ENCODE measurements around the gene GGT6.

The GGT6 gene

DNA sequence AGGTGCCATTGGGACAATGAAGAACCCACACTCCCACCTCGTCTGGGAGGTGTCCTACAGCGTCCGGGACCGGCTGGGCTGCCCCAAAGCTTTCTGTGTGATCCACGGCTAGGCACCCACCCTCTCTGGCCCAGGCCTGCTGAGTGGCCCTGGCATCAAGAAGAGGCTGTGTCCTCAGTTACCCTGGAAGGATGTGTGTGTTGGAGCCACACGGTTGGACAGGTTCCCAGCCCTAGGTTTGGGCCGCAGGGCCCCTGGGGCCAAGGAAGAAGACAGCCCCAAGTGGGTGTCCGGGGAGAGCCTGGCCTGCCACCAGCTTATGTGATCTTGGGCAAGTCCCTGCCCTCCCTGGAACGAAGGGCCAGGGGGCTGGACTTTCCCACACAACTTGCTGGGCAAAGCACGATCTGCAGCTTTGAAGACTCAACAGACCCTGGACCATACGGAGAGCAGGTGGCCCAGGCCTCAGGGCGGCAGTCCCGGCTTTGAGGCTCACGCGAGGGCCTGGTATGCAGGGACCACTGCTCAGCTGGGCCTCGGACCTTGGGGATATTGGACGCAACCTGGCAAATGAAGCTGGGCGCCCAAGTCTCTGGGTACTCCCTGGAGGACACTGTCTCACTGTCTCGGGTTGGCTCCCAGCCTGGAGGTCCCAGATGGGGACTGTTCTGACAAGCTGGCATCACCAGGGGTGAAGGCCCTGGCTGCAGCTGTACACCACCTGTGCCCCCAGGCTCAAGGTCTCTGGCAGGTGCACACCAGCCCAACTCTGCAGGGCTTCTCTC, 22.7 kb downstream of the GGT6 start:
- no peak for DNase-seq

DNA sequence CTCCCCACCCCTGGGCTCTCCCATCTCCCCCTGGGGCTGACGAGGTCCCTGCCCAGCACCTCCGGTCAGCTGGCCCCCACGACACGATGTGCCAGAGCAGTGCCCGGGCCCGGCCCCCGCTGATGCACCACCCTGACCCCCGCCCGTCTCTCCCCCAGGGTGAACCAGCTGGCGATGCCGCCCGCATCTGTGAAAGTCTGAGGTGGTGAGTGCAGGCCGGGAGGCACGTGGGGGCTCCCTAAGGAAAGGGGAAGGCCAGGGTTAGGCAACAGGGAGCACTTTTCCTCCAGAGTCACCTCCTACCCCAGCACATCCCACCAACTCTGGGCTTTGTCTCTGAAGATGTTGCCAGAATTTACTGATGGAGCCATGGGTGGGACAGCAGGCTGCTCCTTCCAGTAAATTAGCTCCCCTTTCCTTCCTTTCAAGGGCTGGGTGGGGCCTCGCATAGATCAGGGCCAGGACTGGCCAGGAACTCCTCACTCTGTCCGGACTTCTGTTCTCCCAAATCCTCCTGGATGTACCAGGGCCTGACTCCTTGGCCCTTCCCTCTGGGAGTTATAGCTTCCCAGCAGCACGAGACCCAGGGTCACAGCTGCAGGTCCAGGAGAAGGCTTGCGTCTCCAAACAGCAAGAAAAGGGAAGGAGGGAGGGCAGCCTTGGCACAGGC, 23.5 kb downstream of the GGT6 start:
- no peak for DNase-seq

DNA sequence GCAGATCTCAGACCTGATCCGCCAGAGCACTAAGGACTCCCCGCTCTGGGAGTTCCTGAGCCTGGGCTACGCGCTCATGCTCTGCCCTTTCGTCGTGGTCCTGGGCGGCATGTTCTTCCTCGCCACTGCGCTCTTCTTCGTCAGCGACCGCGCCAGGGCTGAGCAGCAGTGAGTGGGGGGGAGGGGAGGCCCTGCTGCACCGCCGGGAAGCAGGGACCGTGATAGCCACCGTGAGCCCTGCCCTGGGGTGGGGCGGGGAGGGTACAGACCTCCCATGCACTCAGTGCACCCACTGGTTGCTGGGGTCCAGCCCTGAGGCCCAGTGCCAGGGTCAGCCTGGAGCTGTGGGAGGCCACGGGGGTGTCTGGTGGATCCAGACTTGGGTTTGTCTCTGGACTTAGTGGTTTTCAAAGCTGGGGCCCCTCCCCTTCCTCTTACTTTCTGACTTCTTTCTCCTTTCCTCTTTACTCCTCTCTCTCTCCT, 24.1 kb downstream of the GGT6 start:
- no peak for DNase-seq

DNA sequence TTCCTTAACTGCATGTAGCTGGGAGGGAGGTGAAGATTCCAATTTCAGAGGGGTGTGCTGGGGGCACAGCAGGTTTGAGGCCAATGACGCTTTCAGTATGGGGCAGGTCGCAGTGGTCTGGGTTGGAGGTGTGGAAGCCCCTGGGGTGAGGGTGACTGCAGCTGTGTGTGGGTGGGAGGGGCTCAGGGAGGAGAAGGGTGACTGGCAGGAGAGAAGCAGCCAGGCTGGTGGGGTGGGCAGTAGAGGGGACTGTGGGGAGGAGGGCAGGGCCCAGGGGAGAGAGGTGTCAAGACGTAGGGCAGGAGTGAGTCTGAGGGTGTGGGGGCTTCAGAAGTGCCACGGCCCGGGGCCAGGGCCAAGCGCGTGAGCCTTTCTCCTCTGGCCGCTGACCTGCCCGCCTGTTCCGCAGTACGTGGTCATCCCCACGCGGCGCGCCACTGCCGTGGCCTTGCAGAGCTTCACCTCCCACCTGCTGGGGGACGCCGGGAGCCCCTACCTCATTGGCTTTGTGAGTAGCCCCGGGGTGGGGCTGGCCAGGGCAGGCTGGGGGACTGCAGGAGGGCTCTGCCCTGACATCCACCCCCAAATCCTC, 24.6 kb downstream of the GGT6 start:
- DNase-seq, result no peak

DNA sequence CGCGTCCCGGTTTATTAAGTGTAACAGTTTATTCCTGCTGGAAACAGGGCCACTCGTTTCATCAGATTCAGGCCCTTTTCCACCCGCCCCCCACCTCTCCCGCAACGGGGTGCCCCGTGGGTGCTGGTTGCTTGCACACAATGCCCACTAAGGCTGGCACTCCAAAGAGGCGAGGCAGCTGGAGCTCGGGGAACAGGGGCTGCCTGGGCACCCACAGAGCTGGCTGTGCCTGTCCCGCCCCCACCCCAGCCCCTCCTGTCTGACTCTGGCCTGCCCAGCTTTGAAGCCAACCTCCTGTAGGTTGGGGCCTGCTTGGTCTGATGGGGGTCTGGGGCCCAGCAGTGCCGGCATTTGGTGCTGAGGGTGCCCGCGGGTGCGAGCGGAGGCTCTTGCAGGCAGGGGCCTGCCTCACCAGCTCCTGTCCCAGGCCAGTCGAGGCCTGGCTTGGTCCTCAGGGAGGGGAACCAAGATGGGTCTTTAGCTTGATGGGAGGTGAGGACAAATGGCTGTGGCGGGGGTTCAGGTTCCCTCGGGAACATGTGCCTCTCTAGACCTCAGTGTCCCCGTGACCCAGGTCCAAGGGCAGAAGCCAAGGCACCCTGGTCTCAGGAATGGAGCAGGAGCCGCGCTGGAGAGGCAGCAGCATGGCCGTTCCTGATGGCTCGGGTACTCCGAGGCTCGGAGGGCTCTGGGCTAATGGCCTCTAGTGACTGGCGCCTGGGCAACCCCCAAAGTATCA, 25.3 kb downstream of the GGT6 start:
- no peak for DNase-seq

DNA sequence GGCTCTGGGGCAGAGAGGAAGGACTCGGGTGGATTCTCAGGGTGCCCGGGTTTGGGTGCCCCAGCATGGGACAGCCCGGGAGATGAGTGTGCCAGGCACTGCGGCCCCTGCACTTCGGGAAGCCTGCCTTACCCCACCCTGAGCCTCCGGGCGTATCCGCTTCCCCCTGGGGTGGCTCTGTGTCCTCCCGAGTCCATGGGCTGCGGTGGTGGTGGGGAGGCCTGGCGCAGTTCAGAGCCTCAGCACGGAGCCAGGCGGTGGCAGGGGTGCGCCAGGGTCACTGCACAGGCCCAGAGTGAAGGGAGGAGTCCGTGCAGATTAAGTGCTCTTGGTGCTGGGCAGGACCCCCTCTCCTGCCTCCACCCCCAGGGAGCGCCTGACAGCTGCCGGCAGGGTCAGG, 25.9 kb downstream of the GGT6 start:
- DNase-seq, result no peak

DNA sequence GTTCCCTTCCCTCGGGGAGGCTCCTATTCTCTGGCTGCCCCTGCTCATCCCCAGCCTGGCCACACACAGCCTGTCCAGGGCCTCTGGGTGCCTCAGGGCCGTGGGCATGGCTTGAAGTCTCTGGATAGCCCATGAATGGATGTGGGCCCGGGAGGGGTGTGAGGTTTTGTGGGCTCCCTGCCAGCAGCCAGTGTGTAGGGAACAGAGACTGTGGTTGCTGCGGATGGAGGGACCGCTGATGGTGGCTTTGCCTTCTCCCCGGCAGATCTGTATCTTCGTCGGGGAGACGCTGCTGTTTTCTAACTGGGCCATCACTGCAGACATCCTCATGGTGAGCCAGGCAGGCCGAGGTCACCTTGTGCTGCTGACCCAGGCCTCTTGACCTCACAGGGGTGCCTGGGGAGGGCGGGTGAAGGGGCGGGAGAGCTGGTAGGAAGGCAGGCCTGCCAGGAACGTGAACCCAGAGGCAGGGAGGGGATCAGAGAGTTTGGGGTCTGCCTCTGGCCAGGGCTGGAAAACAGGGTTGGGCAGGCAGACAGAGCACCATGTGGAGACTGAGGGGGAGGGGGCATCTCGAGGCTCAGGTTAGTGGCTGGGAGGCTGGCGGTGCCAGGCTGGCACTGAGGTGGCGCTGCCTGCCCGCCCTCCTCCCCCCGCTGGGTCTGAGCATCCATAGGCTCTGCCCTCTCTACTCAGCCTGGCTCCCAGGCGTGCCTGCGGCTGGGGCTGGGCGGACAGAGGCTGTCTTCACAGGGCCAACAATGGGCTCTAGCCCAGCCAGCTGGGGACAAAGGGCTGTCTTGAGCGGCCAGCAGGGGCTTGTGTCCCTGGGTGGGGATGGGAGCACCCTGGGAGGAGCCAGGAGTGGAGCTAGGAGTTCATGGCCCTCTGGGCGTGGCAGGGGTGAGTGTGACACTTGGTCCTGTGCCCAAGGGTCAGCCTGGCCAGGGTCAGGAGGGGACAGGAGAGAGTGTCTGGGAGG, 26.6 kb downstream of the GGT6 start:
- no peak for DNase-seq

DNA sequence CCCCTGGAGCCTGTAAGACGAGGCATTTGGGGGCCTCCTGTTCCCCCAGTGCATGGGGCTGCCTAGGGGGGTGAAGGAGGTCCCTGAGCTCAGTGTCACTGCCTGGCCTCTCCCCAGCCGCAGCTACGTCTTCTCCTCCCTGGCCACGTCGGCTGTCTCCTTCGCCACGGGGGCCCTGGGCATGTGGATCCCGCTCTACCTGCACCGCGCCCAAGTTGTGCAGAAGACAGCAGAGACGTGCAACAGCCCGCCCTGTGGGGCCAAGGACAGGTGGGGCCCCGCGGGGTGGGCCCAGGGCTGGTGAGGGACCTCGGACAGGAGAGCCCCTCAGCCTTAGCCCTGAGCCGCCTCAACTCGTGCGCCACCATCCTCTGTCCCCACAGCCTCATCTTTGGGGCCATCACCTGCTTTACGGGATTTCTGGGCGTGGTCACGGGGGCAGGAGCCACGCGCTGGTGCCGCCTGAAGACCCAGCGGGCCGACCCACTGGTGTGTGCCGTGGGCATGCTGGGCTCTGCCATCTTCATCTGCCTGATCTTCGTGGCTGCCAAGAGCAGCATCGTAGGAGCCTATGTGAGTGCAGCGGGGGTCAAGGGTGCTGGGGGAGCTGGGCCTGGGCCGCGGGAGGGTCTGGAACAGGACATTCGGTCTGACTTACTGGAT, 27.4 kb downstream of the GGT6 start:
- no peak for DNase-seq

DNA sequence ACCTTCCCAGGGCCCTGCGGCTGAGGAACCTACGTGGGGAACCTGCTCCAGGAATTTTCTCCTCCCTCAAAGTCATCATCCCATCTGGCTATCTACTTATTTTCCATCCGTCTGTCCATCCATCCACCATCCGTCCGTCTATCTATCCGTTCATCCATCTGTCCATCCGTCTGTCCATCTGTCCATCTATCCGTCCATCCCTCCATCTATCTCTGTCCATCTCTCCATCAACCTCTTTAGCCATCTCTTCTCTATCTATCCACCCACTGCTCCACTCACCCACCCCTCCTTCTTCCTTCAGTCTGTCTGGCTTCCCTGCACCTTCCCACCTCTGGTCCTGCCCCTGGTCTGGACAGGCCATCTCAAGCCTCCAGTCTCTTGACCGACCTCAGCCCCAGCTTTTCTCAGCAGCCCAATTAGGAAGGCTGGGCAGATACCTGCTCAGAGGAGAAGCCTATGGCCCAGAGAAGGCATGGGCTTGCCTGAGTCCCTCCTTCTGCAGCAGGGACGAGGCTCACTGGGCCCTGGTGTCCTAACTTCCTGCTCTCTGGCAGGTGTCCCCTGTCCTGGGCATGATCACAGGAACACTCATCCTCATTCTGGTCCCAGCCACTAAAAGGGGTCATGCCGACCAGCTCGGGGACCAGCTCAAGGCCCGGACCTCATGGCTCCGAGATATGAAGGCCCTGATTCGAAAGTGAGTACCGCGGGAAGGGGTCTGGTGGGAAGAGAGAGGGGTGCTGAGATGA, 28.2 kb downstream of the GGT6 start:
- no peak for DNase-seq

DNA sequence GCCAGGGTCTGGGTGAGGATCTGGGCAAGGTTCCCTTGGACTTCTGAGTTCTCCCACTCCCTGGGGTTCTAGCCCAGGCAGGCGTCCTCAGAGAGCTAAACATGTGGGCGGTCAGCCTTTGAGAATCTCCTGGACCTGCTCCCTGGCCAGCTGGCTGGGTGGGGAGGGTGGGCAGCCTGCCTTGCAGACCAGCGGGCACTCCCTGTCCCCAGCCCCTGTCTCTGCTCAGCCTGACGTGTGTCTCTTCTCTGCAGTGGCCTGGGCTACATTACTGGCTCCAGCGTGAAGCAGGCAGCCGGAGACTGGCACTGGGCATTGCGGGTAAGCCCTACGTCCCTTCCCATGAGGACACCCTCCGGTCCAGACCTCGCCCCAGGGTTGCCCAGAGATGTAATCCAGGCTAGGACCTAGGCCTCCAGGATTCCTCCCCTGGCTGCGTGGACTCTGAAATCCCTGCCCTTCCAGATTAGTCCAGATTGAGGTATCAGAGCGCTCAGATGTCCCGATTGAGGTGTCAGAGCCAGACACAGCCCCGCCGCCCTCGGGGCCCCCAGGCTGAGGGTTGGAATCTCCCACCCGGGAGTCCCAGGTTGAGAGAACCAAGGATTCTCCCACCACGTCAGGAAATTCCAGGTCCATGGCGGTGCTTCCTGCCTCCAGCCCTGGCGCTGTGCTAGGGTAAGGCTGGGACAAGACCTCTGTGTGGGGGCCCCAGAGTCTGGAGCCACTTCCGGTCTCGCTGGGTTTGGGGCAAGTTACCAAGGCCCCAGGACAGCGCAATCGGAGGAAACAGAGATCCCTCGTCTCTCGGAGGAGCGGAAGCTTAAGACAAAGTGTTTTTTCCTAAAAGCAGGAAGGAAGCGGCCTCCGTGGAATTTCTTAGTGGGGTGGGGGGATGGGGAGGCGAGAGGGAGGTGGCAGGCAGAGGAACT, 29.3 kb downstream of the GGT6 start:
- DNase-seq, result no peak

DNA sequence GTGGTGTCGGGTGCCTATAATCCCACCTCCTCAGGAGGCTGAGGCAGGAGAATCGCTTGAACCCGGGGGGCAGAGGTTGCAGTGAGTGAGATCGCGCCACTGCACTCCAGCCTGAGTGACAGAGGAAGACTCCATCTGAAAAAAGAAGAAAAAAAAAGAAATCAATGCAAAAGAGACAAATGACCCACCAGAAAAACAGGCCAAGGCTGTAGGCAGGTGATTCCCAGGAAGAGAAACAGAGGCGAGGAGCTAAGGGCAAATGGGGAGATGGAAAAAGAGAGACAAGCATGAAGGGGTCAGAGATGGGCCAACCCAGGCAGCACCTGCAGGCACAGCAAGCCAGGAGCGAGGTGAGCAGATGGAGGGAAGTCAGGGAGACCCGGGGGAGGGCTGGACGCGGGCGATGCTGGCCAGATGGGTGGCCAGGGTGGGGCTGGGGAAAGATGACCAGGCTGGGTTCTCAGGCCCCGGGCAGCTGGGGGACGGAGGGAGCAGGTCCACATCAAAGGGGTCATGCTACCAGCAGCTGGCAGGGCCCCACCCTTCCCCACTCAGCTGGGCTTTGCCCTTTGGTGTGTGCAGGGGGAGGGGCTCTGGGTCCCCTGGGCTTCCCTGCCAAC, 30.7 kb downstream of the GGT6 start:
- DNase-seq, result no peak

DNA sequence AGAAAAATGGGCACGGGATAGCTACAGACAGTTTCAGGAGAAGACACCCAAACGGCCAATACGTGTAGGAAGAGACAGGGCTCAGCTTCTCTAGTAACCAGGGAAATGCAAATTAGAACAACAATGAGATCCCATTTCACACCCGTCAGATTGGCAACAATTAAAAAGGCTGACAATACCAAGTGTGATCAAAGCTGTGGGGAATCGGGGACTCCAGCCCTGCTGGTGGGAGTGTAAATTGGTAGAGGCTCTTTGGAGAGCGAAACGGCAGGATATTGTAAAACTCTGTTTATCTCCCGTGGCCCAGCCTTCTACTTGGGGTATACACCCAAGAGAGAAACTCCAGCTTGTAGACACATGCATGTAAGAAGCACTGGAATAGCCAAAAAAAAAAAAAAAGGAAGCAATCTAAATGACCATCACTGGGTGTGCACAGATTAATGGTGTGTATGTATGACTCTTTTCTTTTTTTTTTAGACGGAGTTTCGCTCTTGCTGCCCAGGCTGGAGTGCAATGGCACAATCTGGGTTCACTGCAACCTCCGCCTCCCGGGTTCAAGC, 32.7 kb downstream of the GGT6 start:
- DNase-seq, result no peak

DNA sequence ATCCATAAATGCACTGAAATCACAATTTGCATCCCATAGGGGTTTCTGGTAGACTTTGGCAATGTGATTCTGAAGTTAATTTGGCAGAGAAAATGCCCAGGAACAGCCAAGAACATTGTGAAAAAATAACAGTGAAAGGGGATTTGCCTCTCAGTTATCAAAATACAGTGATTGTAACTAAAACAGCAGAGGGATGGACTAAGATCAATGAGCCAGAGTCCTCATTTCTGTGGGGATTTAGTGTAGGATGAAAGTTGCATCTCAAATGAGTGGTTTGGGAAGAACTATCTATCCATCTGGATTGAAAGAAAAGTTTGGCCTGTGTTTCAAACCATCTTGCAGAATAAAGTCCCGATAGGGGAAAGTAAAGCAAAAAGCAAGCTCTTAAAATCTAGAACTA, 33.2 kb downstream of the GGT6 start:
- no peak for DNase-seq

DNA sequence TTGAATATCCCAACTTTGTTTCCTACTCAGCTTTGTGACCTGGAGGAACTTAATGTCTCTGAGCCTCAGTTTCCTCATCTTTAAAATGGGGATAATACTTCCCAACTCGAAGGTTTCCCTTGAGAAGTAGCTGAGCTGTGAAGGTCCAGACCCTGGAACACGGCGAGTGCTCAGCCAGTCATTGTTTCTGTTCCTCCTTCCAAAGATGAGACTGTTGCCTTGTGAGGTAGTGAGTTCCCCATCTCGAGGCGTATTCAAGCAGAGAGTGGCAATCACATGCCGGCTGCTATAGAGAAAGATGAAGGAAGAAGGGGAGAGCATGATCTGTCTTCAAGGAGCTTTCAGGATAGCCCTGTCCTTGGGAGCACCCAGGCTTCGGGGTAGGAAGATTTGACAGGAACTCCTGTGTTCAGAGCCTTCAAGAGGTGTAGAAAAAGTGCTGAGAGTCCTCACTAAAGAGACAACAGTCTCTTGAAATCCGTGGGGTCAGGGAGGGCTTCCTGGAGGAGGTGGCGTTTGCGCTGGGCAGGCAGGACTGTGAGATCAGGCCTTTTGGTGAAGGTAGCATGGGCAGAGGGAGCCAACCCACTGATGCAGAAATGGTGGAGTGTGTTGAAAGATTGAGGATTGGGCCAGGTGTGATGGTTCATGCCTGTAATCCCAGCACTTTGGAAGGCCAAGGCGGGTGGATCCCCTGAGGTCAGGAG, 34.5 kb downstream of the GGT6 start:
- DNase-seq, result no peak

DNA sequence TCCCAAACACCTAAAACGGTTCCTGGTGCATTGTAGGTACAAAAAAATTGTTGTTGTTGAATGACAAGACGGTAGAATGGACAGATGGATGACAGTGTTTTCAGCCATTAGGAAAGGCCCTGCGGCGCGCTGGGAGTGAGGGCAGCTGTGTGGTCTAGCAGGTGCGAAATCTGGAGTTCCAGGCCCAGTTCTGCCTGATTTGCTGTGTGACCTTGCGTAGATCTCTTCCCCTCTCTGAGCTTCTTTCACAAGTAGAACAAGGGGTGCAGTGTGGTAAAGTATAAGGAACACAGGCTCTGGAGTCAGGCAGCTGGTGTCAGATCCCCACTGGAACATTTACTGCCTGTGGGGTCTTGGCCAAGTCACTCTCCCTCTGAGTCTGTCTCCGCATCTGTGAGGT, 36.4 kb downstream of the GGT6 start:
- no peak for DNase-seq

DNA sequence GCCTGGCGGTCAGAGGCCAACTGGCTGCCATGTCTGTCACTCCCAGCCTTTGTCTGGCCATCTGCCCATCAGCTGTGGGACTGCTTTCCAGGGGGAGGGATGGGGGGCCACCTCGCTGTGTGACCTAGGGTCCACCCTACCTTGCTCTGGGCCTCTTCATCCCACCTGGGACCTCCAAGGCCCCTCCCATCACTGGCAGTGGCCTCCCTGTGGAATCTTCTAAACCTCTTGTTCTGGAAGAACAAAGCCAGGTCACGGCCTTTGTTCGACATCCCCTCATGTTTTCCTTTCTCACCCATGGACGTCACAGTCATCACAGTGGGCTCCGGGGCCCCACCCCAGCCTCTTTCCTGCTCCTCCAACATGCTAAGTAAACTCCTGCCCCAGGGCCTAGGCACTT, 37.7 kb downstream of the GGT6 start:
- DNase-seq, result no peak

DNA sequence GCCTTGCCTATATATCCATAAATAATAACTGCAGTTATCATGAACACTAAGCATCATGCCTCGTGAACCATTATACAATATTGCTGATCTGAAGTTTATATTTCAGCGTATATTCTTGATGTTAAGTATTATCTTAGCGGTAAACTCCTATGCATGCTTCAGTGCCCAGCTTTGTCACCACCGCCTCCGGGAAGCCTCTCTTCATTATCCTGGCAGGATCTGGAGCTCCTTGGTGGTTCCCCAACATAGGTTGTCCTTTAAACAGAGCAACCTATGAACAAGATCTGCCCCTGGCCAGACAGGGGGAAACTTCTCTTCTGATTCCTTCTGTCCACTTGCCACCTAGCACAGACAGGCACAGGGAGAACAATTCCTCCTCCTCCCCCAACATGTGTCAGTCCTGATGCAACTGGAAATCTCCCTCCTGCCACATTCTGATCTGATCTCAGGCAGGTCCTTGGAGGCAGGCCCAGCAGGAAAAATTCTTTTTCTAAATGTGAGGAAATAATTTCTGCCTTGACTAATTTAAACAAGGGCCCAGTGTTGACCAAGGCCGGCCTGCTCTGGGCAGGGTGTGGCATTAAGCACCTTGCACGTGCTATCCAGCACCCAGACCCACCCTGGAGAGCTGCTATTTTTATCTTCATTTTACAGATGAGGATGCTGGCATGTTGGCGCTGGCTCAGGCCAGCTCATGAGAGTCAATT, 39.3 kb downstream of the GGT6 start:
- no peak for DNase-seq
